NOMO-1 (cell line): ENCODE measurements around the gene SCGB1D2.
"Not testable (repeated sequence)": the region's sequence is repeated elsewhere in the genome, so short reads cannot be mapped to it uniquely, and the experiment has no call there.

Source experiments
- DNase-seq, 2 experiments: peaks; one replicate each; lab custom pipeline; 2025; ENCODE audit not compliant: unreplicated experiment in 2 of 2; lab: John Stamatoyannopoulos, UW

The SCGB1D2 gene, protein sequence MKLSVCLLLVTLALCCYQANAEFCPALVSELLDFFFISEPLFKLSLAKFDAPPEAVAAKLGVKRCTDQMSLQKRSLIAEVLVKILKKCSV

DNA sequence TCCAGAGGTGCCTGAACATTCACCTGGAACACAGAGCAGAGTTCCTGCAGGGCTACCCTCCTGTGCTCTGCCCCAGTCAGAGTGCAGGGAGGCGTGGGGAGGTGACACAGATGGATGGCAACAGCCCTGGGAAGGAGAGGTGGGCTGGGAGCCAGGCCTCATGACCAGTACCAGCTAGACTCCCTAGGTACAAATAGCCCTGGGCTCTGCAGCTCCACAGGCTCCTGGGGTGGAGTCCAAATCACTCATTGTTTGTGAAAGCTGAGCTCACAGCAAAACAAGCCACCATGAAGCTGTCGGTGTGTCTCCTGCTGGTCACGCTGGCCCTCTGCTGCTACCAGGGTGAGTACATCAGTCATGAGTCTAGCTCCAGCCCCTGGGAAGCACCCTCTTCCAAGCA lies at the start of gene SCGB1D2:
Gene SCGB1D2, plus strand, starts transcription at position 219 of the 400 bp plus-strand sequence. Its CDS starts 69 bp downstream, at position 288.
- no peak for DNase-seq

DNA sequence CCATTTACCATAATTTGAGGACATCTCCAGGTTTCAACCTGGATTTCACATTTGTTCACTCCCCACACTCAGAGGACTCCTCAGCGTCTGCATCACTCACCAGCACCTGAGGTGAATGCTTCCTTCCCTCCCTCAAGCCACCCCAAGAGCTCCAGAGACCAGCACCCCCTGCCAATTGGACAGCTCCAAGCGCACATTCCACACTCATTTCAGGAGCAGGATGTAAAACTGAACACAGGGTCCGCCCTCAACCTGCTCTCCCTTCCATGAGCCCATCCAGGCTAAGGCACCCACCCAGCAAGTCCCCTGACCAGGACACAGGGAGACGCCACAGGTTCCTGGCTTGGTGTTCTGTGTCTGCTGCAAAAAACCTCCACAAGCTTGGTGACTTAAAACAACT lies 48.1 kb upstream of the SCGB1D2 start:
- DNase-seq = no peak

- not testable (repeated sequence) for DNase-seq
Measured at GRCh38 chr11:62195010-62195409, 47.0 kb upstream of the SCGB1D2 start.

GRCh38 chr11:62195945-62196344 lies 46.1 kb upstream of the SCGB1D2 start:
- DNase-seq = no peak

- DNase-seq = not testable (repeated sequence)
Measured at GRCh38 chr11:62197400-62197799, 44.6 kb upstream of the SCGB1D2 start.

DNA sequence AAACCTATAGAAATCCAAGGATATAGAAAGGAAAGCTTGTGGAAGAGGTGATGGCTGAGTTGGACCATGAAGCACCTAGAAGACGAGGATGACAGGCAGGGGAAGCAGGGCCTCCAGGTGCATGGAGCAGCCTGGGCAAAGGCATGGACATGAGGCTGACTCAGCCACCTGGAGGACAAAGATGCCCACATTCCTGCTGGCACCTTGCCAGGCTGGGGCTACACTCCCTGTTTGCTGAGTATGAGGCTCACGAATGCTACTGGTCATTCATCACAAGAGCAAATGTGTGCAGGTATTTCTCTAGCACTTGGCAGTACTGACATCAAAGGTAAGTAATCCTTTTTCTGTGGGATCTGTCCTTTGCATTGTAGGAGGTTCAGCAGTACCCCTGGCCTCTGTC lies 40.7 kb upstream of the SCGB1D2 start:
- DNase-seq = no peak

- no peak for DNase-seq
Measured at GRCh38 chr11:62202910-62203309, 39.1 kb upstream of the SCGB1D2 start.

- no peak for DNase-seq
Measured at GRCh38 chr11:62204430-62204829, 37.6 kb upstream of the SCGB1D2 start.

DNA sequence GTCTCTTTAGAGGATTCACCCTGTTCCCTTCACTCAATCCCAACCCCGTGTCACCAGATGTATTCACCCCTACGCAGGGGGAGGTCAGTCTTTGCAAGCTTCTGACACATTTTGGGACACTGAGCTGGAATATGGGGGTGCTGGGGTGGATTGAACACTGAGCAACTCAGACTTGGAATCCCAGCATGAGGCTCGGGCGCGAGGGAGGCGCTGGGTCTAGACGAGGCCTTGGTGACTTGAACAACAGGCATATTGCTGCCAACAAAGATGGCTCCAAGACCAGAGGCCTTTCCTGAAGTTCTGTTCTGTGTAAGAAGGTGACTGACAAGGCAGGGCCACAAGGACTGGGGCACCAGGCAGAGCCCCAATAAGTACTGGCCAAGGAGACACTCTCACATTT lies 36.6 kb upstream of the SCGB1D2 start:
- DNase-seq = no peak

DNA sequence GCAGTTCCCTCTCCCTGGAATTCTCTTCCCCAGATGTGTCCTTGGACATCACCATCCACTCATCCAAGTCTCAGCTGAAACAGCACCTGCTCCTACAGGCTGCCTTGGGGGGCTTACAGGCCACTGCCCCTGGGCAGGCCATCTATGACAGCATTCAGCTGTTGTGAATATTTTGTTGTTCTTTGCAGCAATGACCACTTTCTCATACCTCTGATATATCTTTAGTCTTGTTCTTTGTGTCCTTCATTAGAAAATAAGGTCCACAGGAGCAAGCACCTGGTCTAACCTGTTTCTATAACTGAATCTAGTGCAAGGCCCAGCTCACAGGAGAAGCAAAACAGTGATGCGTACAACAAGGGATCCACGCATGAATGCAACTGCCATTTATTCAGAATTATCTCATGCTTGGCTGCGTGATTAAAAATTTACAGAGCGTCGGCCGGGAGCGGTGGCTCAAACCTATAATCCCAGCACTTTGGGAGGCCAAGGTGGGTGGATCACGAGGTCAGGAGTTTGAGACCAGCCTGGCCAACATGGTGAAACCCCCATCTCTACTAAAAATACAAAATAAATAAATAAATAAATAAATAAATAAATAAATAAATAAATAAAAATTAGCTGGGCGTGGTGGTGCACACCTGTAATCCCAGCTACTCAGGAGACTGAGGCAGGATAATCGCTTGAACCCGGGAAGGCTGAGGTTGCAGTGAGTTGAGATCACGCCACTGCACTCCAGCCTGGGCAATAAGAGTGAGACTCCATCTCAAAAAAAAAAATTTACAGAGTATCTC lies 35.6 kb upstream of the SCGB1D2 start:
- DNase-seq = not testable (repeated sequence)

GRCh38 chr11:62208785-62209144 lies 33.3 kb upstream of the SCGB1D2 start:
- no peak for DNase-seq

GRCh38 chr11:62217191-62217748 lies 24.8 kb upstream of the SCGB1D2 start:
- peak in 1 of 2 experiments; percentile 27 for DNase-seq

- DNase-seq = no peak
Measured at GRCh38 chr11:62221498-62221897, 20.5 kb upstream of the SCGB1D2 start.

DNA sequence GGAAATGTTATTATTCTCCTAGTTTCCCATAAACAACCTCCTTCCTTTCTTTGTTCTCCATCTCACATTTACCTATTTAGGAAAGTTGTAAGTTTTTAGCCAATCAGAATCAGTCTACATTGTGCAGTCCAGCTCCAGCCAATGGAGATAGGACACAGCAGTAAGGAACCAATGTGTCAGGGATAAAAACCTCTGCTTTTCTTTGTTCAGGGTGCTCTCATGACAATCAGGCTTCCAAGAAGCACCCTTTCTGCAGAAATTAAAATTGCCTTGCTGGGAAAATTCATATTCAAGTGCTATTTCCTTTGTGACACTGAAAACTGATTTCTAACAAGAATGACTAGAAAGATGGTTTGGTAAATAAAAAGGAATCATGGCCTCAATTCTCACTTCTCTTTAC lies 18.9 kb upstream of the SCGB1D2 start:
- DNase-seq = no peak

- no peak for DNase-seq
Measured at GRCh38 chr11:62233730-62234129, 8.3 kb upstream of the SCGB1D2 start.

- DNase-seq = no peak
Measured at GRCh38 chr11:62236187-62236586, 5.9 kb upstream of the SCGB1D2 start.

- DNase-seq = no peak
Measured at GRCh38 chr11:62237499-62237898, 4.5 kb upstream of the SCGB1D2 start.

GRCh38 chr11:62238151-62238550 lies 3.9 kb upstream of the SCGB1D2 start:
- no peak for DNase-seq

DNA sequence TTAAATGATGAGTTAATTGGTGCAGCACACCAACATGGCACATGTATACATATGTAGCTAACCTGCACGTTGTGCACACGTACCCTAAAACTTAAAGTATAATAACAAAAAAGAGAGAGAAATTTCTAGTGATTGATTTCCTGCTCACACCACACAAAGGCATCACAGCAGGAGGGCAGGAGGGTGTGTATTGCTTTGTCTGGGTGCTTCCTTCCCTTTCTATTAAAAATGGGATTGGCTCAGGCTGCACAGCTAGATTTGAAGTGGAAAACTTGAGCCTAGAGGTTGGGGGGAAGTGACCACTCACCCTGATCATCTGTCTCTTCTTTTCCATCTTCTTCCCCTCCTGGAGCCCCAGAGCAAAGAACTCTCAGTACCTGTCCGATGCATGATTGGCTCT lies 944 bp upstream of the SCGB1D2 start:
- no peak for DNase-seq

DNA sequence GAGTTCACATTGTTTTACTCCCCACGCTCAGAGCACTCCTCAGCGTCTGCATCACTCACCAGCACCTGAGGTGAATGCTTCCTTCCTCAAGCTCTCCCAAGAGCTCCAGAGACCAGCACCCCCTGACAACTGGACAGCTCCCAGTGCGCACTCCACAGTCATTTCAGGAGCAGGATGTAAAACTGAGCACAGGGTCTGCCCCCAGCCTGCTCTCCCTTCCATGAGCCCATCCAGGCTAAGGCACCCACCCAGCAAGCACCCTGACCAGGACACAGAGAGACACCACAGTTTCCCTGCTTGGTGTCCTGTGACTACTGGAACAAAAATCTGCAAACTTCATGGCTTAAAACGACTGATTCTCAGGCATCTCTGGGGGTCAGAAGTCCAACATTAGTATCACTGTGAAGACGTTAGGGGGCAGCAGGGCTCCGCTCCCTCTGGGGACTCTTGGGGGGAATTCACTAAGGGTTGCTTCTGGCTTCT lies 3.3 kb downstream of the SCGB1D2 start:
- DNase-seq = peak; percentile 21 to 47

GRCh38 chr11:62251698-62252097 lies 9.7 kb downstream of the SCGB1D2 start:
- no peak for DNase-seq

GRCh38 chr11:62253999-62254542 lies 12.0 kb downstream of the SCGB1D2 start:
- no peak for DNase-seq
